Liver (tissue), 9 donors: ENCODE results near the gene PAIP2B. TPM values are rescaled to one million over a fixed set of nuclear protein-coding genes. Genes with fewer than 3 reads are reported as not detected.

Source experiments
- DNase-seq: peaks from one replicate; pipeline ENCODE4 v3.0.0-alpha.2; 2017; ENCODE audit warnings: low spot score
- H3K27ac ChIP-seq, 2 donors: one replicate each; pipeline ENCODE4 v1.7.0; 2013; ENCODE audit warnings: inconsistent platforms in 2 of 2, low read length in 2 of 2, control low read depth in 1 of 2, low read depth in 1 of 2, mild to moderate bottlenecking in 1 of 2
- H3K27me3 ChIP-seq, 4 donors: one replicate each; pipeline versions ENCODE4 v1.6.1 to v1.7.0; 2013; ENCODE audit warnings: low read length in 3 of 4, inconsistent platforms in 1 of 4, mild to moderate bottlenecking in 1 of 4, moderate library complexity in 1 of 4; ENCODE audit not compliant: control insufficient read depth in 4 of 4, insufficient read depth in 4 of 4
- H3K36me3 ChIP-seq, 4 donors: one replicate each; pipeline versions ENCODE4 v1.6.1 to v1.7.0; 2013; ENCODE audit warnings: low read length in 3 of 4, mild to moderate bottlenecking in 3 of 4, low read depth in 1 of 4, moderate library complexity in 1 of 4; ENCODE audit not compliant: control insufficient read depth in 4 of 4, insufficient read depth in 3 of 4
- H3K4me1 ChIP-seq, 4 donors: one replicate each; pipeline versions ENCODE4 v1.6.1 to v1.7.0; 2013; ENCODE audit warnings: low read length in 3 of 4, mild to moderate bottlenecking in 3 of 4, moderate library complexity in 1 of 4; ENCODE audit not compliant: control insufficient read depth in 4 of 4, insufficient read depth in 4 of 4
- H3K4me3 ChIP-seq, 3 donors: one replicate each; pipeline versions ENCODE4 v1.6.1 to v1.7.0; 2013; ENCODE audit warnings: low read length in 3 of 3, control low read depth in 1 of 3, low read depth in 1 of 3, mild to moderate bottlenecking in 1 of 3
- H3K9ac ChIP-seq, 2 donors: one replicate each; pipeline ENCODE4 v1.7.0; 2013; ENCODE audit warnings: low read length in 2 of 2, mild to moderate bottlenecking in 2 of 2, moderate library complexity in 2 of 2, control low read depth in 1 of 2, low read depth in 1 of 2
- H3K9me3 ChIP-seq, 4 donors: one replicate each; pipeline versions ENCODE4 v1.6.1 to v1.7.0; 2013; ENCODE audit warnings: low read length in 3 of 4; ENCODE audit not compliant: control insufficient read depth in 4 of 4
- ATF3 ChIP-seq: IDR thresholded peaks from 2 replicates; pipeline ENCODE4 v1.6.1; 2016; ENCODE audit warnings: antibody characterized with exemption
- EGR1 ChIP-seq, 2 donors: IDR thresholded peaks; 2 replicates each; pipeline ENCODE4 v1.6.1; 2016 to 2018; ENCODE audit warnings: antibody characterized with exemption in 2 of 2, low read depth in 2 of 2
- FOXA1 ChIP-seq: IDR thresholded peaks from 2 replicates; pipeline ENCODE4 v1.6.1; 2016; ENCODE audit warnings: antibody characterized with exemption
- FOXA2 ChIP-seq: IDR thresholded peaks from 2 replicates; pipeline ENCODE4 v1.6.1; 2016; ENCODE audit warnings: antibody characterized with exemption
- GABPA ChIP-seq, 2 donors: IDR thresholded peaks in 1 of 2; conservative IDR thresholded peaks in 1 of 2; 2 replicates each; pipeline ENCODE4 v1.6.1; 2016; ENCODE audit warnings: antibody characterized with exemption in 2 of 2, mild to moderate bottlenecking in 1 of 2, moderate library complexity in 1 of 2
- HNF4A ChIP-seq, 2 donors: conservative IDR thresholded peaks; 2 replicates each; pipeline ENCODE4 v1.6.1; 2016; ENCODE audit warnings: antibody characterized with exemption in 2 of 2, mild to moderate bottlenecking in 2 of 2
- HNF4G ChIP-seq: IDR thresholded peaks from 2 replicates; pipeline ENCODE4 v1.6.1; 2016; ENCODE audit warnings: antibody characterized with exemption
- JUND ChIP-seq, 2 donors: IDR thresholded peaks; 2 replicates each; pipeline ENCODE4 v1.6.1; 2016; ENCODE audit warnings: antibody characterized with exemption in 2 of 2
- NR2F2 ChIP-seq: IDR thresholded peaks from 2 replicates; pipeline ENCODE4 v1.6.1; 2016; ENCODE audit warnings: antibody characterized with exemption
- RAD21 ChIP-seq, 2 donors: IDR thresholded peaks; 2 replicates each; pipeline ENCODE4 v1.6.1; 2016; ENCODE audit warnings: antibody characterized with exemption in 2 of 2, mild to moderate bottlenecking in 2 of 2
- RXRA ChIP-seq, 2 donors: IDR thresholded peaks; 2 replicates each; pipeline ENCODE4 v1.6.1; 2017 to 2018; ENCODE audit warnings: antibody characterized with exemption in 2 of 2, mild to moderate bottlenecking in 1 of 2
- SP1 ChIP-seq: IDR thresholded peaks from 2 replicates; pipeline ENCODE4 v1.6.1; 2018; ENCODE audit warnings: antibody characterized with exemption, mild to moderate bottlenecking
- TAF1 ChIP-seq: conservative IDR thresholded peaks from 2 replicates; pipeline ENCODE4 v1.6.1; 2016; ENCODE audit warnings: antibody characterized with exemption, mild to moderate bottlenecking
- YY1 ChIP-seq: IDR thresholded peaks from 2 replicates; pipeline ENCODE4 v1.6.1; 2016; ENCODE audit warnings: antibody characterized with exemption, mild to moderate bottlenecking
- WGBS: extraction: QIAGEN DNeasy Blood & Tissue Kit; methylation state at CpG from one replicate; pipeline ENCODE4 v1.1.7; 2013; 5-methylcytosine and 5-hydroxymethylcytosine counted together
- polyA plus RNA-seq, 2 donors: library from polyadenylated mRNA; stranded (reverse) in 1 of 2; unstranded in 1 of 2; fragments of 200-250 nt in 1 of 2; fragments of >200 nt in 1 of 2; fragmentation: Nextera tagmentation in 1 of 2; extraction: Ambion mirVana in 1 of 2; gene quantifications; one replicate each; pipeline versions ENCODE4 v1.2.1 to v1.2.3, GENCODE V29; 2013 to 2015
- total RNA-seq, 2 donors: library from RNA; depleted of rRNA; stranded (reverse); fragments of >200 nt; gene quantifications; one replicate each; pipeline ENCODE4 v1.2.3, GENCODE V29; 2014
- TF ChIP-seq, protein P1 (sequence below): IDR thresholded peaks from 2 replicates; pipeline ENCODE4 v1.6.1; 2016; ENCODE audit warnings: antibody characterized with exemption
- TF ChIP-seq, protein P2 (sequence below): fragments of 150-350 bp; IDR thresholded peaks from 2 replicates; pipeline ENCODE4 v1.5.1; 2017; ENCODE audit warnings: improper control_type of control experiment, low read depth, low read length; ENCODE audit not compliant: missing input control
- TF ChIP-seq, protein P3 (sequence below): IDR thresholded peaks from 2 replicates; pipeline ENCODE4 v1.6.1; 2016; ENCODE audit warnings: antibody characterized with exemption, mild to moderate bottlenecking
- donor health status: healthy.
- donor health status: healthy.
- donor health status: healthy.
- donor health status: healthy.
- donor health status: healthy.

PAIP2B gene
- total and polyA plus RNA-seq, 4 donors: 4.8 to 28.6 (median 10.6) TPM

- TF ChIP-seq ATF3: no peak
- no peak for TF ChIP-seq JUND (IDR thresholded peaks at IDR 0.05)
- no peak for TF ChIP-seq RAD21 (IDR thresholded peaks at IDR 0.05)
Observed at GRCh38 chr2:71269511-71270090, 42.7 kb upstream of the PAIP2B start (continued).

DNA sequence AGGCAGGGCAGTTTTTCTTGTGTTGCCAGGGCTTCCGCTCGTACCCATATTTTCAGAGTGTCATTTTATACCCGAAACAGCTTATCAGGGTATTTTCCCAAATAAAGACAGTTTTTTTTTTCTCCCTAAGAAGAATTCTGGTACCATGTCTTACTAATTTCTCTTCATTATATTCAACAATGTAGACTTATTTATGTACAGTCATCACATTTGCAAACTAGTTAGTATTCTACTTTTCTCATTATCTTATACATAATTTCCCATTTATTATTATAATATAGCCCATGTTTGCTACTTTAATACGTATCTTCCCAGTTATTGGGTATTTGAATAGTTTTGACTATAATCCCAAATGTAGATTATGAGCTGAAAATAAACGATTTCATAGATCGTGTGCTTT, 36.5 kb upstream of the PAIP2B start:
- 90% methylated on average over 6 of the region's 6 CpGs for WGBS

More for the DNA sequence above, 36.5 kb upstream of the PAIP2B start:
- no peak for DNase-seq
- Histone ChIP-seq H3K36me3 (no peaks in the 10 kb centered on the region), H3K27me3 (no peaks in the 10 kb centered on the region), H3K9me3 (no peaks in the 10 kb centered on the region), H3K9ac (no peak overlapping the region), H3K27ac (no peak overlapping the region), H3K4me1 (no peaks in the 10 kb centered on the region), H3K4me3 (no peak overlapping the region)
- TF ChIP-seq EGR1 (IDR thresholded peaks at IDR 0.05; ENCODE audit: low read depth in 2 of 2) (no peak), FOXA2 (no peak), ATF3 (no peak), HNF4A (conservative IDR thresholded peaks at IDR 0.05) (no peak), TAF1 (no peak), HNF4G (no peak), NR2F2 (no peak), FOXA1 (no peak), GABPA (IDR thresholded peaks at IDR 0.05 in 1 of 2, conservative IDR thresholded peaks at IDR 0.05 in 1 of 2) (no peak), RAD21 (IDR thresholded peaks at IDR 0.05) (no peak), RXRA (IDR thresholded peaks at IDR 0.05) (no peak), SP1 (no peak), JUND (IDR thresholded peaks at IDR 0.05) (no peak), YY1 (no peak)
- TF ChIP-seq, protein P1, sequence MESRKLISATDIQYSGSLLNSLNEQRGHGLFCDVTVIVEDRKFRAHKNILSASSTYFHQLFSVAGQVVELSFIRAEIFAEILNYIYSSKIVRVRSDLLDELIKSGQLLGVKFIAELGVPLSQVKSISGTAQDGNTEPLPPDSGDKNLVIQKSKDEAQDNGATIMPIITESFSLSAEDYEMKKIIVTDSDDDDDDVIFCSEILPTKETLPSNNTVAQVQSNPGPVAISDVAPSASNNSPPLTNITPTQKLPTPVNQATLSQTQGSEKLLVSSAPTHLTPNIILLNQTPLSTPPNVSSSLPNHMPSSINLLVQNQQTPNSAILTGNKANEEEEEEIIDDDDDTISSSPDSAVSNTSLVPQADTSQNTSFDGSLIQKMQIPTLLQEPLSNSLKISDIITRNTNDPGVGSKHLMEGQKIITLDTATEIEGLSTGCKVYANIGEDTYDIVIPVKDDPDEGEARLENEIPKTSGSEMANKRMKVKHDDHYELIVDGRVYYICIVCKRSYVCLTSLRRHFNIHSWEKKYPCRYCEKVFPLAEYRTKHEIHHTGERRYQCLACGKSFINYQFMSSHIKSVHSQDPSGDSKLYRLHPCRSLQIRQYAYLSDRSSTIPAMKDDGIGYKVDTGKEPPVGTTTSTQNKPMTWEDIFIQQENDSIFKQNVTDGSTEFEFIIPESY: no peak
- TF ChIP-seq, protein P2, sequence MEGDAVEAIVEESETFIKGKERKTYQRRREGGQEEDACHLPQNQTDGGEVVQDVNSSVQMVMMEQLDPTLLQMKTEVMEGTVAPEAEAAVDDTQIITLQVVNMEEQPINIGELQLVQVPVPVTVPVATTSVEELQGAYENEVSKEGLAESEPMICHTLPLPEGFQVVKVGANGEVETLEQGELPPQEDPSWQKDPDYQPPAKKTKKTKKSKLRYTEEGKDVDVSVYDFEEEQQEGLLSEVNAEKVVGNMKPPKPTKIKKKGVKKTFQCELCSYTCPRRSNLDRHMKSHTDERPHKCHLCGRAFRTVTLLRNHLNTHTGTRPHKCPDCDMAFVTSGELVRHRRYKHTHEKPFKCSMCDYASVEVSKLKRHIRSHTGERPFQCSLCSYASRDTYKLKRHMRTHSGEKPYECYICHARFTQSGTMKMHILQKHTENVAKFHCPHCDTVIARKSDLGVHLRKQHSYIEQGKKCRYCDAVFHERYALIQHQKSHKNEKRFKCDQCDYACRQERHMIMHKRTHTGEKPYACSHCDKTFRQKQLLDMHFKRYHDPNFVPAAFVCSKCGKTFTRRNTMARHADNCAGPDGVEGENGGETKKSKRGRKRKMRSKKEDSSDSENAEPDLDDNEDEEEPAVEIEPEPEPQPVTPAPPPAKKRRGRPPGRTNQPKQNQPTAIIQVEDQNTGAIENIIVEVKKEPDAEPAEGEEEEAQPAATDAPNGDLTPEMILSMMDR: no peak
- TF ChIP-seq, protein P3, sequence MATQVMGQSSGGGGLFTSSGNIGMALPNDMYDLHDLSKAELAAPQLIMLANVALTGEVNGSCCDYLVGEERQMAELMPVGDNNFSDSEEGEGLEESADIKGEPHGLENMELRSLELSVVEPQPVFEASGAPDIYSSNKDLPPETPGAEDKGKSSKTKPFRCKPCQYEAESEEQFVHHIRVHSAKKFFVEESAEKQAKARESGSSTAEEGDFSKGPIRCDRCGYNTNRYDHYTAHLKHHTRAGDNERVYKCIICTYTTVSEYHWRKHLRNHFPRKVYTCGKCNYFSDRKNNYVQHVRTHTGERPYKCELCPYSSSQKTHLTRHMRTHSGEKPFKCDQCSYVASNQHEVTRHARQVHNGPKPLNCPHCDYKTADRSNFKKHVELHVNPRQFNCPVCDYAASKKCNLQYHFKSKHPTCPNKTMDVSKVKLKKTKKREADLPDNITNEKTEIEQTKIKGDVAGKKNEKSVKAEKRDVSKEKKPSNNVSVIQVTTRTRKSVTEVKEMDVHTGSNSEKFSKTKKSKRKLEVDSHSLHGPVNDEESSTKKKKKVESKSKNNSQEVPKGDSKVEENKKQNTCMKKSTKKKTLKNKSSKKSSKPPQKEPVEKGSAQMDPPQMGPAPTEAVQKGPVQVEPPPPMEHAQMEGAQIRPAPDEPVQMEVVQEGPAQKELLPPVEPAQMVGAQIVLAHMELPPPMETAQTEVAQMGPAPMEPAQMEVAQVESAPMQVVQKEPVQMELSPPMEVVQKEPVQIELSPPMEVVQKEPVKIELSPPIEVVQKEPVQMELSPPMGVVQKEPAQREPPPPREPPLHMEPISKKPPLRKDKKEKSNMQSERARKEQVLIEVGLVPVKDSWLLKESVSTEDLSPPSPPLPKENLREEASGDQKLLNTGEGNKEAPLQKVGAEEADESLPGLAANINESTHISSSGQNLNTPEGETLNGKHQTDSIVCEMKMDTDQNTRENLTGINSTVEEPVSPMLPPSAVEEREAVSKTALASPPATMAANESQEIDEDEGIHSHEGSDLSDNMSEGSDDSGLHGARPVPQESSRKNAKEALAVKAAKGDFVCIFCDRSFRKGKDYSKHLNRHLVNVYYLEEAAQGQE: no peak
